Erythroblast (primary cell): ENCODE data around the gene ART4.

ENCODE experiments used
- GATA1 ChIP-seq: IDR thresholded peaks from 2 replicates; pipeline ENCODE4 v1.6.1; 2011; ENCODE audit warnings: low read depth, mild to moderate bottlenecking, control low read depth, low read length, moderate library complexity
- POLR2A ChIP-seq: IDR thresholded peaks from 2 replicates; pipeline ENCODE4 v1.6.1; 2011; ENCODE audit warnings: mild to moderate bottlenecking, low read length

- TF ChIP-seq POLR2A (no peak), GATA1 (no peak)
Observed at GRCh38 chr12:14890701-14891100, 47.4 kb upstream of the ART4 start.
